NK-92 (cell line): ENCODE data around the gene NXPE4.
"Not testable (repeated sequence)": the region's sequence is repeated elsewhere in the genome, so short reads cannot be mapped to it uniquely, and the experiment has no call there.

Experiments
- DNase-seq: peaks from one replicate; lab custom pipeline; 2025; ENCODE audit not compliant: unreplicated experiment; lab: John Stamatoyannopoulos, UW

NXPE4 gene

DNA sequence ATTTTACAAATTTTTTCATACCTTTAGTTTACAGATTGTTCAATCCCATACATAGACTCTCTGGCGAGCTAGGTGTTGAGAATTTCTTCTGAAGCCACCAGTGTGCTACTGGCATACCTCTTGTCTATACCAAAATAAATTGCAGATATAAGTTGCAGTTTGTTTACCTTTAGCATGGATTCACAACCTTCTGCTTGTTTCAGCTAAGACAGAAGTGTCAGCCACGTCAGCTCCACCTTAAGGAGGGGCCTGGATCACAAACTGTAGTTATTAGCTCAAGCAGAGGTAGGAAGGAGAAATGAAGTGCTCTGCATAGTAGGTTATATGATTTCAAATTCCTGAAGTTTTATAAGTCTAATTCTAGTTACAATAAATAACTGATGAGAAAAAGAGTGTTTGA is at the start of gene NXPE4:
Gene NXPE4, minus strand, starts transcription at position 216 of the 400 bp plus-strand sequence. CDS start 1,027 bp downstream, outside the sequence.
- DNase-seq, result no peak

DNA sequence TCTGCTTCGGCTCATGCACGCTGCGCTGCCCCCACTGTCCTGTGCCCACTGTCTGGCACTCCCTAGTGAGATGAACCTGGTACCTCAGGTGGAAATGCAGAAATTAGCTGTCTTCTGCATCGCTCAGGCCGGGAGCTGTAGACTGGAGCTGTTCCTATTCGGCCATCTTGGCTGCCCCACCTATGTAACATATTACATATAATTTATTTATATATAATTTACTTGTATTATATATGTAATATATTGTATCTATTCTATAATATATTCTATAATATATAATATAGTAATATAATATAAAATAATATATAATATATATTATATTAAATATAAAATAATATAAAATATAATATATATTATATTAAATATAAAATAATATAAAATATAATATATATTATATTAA is 43.9 kb upstream of the NXPE4 start:
- not testable (repeated sequence) for DNase-seq

DNA sequence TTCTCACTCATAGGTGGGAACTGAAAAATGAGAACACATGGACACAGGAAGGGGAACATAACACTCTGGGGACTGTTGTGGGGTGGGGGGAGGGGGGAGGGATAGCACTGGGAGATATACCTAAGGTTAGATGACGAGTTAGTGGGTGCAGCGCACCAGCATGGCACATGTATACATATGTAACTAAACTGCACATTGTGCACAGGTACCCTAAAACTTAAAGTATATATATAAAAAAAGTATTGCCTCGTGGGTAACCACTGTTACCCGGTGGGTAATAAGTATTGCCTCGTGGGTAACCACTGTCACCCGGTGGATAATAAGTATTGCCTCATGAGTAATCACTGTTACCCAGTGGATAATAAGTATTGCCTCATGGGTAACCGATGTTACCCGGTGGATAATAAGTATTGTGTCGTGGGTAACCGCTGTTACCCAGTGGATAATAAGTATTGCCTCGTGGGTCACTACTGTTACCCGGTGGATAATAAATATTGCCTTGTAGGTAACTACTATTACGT is 35.9 kb upstream of the NXPE4 start:
- not testable (repeated sequence) for DNase-seq

DNA sequence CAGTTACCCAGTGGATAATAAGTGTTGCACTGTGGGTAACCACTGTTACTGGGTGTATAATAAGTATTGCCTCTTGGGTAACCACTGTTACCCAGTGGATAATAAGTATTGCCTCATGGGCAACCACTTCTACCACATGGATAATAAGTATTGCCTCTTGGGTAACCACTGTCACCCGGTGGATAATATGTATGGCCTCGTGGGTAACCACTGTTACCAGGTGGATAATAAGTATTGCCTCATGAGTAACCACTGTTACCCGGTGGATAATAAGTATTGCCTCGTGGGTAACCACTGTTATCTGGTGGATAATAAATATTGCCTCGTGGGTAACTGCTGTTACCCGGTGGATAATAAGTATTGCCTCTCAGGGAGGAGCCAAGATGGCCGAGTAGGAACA is 29.7 kb upstream of the NXPE4 start:
- no peak for DNase-seq

DNA sequence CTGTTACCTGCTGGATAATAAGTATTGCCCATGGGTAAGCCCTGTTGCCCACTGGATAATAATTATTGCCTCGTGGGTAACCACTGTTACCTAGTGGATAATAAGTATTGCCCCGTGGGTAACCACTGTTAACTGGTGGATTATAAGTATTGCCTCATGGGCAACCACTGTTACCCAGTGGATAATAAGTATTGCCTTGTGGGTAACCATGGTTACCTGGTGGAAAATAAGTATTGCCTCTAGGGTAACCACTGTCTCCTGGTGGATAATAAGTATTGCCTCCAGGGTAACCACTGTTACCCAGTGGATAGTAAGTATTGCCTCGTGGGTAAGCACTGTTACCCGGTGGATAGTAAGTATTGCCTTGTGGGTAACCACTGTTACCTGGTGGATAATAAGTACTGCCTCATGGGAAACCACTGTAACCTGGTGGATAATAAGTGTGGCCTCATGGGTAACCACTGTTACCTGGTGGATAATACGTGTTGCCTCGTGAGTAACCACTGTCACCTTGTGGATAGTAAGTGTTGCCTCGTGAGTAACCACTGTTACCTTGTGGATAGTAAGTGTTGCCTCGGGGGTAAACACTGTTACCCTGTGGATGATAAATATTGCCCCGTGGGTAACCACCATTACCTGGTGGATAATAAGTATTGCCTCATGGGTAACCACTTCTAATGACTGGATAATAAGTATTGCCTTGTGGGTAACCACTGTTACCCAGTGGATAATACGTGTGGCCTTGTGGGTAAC is 29.0 kb upstream of the NXPE4 start:
- DNase-seq, result no peak

DNA sequence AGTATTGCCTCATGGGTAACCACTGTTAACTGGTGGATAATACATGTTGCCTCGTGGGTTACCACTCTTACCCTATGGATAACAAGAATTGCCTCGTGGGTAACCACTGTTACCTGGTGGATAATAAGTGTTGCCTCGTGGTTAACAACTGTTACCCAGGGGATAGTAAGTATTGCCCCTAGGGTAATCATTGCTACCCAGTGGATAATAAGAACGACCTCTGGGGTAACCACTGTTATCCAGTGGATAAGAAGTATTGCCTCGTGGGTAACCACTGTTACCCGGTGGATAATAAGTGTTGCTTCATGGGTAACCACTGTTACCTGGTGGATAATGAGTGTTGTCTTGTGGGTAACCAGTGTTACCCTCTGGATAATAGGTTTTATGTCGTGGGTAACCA is 28.1 kb upstream of the NXPE4 start:
- no peak for DNase-seq

DNA sequence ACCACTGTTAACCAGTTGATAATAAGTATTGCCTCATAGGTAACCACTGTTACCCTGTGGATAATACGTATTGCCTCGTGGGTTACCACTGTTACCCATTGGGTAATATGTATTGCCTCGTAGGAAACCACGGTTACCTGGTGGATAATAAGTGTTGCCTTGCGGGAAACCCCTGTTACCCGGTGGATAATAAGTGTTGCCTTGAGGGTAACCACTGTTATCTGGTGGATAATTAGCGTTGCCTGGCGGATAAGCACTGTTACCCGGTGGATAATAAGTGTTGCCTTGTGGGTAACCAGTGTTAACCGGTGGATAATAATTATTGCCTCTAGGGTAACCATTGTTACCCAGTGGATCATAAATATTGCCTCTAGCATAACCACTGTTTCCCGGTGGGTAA is 27.3 kb upstream of the NXPE4 start:
- no peak for DNase-seq

DNA sequence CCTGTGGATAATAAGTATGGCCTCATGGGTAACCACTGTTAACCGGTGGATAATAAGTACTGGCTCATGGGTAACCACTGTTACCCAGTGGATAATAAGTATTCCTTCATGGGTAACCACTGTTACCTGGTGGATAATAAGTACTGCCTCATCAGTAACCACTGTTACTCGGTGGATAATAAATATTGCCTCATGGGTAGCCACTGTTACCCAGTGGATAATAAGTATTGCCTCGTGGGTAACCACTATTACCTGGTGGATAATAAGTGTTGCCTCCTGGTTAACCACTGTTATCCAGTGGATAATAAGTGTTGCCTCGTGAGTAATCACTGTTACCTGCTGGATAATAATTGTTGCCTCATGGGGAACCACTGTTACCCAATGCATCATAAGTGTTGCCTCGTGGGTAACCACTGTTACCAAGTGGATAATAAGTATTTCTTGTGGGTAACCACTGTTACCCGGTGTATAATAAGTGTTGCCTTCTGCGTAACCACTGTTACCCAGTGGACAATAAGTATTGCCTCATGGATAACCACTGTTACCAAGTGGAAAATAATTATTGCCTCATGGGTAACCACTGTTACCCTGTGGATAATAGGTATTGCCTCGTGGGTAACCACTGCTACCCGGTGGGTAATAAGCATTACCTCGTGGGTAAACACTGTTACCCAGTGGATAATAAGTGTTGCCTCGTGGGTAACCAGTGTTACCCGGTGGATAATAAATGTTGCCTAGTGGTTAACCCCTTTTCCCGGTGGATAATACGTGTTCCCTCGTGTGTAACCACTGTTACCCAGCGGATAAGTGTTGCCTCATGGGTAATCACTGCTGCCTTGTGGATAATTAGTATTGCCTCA is 26.6 kb upstream of the NXPE4 start:
- DNase-seq, result no peak

DNA sequence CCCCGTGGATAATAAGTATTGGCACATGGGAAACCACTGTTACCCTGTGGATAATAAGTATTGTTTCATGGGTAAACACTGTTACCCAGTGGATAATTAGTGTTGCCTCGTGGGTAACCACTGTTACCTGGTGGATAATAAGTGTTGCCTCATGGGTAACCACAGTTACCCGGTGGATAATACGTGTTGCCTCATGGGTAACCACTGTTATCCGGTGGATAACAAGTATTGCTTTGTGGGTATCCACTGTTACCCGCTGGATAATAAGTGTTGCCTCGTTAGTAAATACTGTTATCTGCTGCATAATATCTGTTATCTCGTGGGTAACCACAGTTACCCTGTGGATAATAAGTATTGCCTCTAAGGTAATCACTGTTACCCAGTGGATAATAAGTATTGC is 25.5 kb upstream of the NXPE4 start:
- no peak for DNase-seq

DNA sequence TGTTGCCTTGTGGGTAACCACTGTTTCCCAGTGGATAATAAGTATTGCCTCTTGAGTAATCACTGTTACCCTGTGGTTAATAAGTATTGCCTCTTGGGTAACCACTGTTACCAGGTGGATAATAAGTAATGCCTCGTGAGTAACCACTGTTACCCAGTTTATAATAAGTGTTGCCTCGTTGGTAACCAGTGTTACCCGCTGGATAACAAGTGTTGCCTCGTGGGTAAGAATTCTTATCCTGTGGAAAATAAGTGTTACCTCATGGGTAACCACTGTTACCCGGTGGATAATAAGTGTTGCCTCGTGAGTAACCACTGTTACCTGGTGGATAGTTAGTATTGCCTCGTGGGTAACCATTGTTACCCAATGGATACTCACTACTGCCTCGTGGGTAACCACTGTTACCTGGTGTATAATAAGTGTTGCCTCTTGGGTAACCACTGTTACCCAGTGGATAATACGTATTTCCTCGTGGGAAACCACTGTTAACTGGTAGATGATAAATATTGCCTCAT is 24.1 kb upstream of the NXPE4 start:
- no peak for DNase-seq

DNA sequence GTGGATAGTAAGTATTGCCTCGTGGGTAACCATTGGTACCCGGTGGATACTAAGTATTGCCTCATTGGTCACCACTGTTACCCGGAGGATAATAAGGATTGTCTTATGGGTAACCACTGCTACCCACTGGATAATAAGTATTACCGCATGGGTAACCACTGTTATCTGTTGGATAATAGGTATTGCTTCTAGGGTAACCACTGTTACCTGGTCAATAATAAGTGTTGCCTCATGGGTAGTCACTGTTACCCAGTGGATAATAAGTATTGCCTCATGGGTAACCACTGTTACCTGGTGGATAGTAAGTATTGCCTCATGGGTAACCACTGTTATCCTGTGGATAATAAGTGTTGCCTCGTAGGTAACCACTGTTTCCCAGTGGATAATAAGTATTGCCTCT is 22.6 kb upstream of the NXPE4 start:
- no peak for DNase-seq

DNA sequence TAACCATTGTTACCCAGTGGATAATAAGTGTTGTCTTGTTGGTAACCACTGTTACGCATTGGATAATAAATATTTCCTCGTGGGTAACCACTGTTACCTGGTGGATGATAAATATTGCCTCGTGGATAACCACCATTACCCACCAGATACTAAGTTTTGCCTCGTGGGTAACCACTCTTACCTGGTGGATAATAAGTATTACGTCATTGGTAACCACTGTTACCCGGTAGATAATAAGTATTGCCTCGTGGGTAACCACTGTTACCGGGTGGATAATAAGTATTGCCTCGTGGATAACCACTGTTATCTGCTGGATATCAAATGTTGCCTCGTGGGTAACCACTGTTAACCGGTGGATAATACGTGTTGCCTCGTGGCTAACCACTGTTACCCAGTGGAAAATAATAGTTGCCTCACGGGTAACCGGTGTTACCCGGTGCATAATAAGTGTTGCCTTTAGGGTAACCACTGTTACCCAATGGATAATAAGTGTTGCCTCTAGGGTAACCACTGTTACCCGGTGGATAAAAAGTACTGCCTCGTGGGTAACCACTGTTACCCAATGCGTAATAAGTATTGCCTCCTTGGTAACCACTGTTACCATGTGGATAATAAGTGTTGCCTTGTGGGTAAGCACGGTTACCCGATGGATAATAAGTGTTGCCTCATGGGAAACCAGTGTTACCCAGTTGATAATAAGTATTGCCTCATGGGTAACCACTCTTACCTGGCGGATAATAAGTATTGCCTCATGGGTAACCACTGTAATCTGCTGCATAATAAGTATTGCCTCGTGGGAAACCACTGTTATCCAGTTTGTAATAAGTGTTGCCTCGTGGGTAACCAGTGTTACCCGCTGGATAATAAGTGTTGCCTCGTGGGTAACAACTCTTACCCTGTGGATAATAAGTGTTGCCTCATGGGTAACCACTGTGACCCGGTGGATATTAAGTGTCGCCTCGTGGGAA is 21.9 kb upstream of the NXPE4 start:
- DNase-seq, result no peak

DNA sequence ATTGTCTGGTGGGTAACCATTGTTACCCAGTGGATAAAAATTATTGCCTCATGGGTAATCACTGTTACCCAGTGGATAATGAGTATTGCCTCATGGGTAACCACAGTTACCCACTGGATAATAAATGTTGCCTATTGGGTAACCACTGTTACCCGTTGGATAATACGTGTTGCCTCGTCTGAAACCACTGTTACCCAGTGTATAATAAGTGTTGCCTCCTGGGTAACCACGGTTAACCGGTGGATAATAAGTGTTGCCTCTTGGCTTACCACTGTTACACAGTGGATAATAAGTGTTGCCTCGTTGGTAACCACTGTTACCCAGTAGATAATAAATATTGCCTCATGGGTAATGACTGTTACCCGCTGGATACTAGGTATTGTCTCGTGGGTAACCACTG is 20.9 kb upstream of the NXPE4 start:
- no peak for DNase-seq

DNA sequence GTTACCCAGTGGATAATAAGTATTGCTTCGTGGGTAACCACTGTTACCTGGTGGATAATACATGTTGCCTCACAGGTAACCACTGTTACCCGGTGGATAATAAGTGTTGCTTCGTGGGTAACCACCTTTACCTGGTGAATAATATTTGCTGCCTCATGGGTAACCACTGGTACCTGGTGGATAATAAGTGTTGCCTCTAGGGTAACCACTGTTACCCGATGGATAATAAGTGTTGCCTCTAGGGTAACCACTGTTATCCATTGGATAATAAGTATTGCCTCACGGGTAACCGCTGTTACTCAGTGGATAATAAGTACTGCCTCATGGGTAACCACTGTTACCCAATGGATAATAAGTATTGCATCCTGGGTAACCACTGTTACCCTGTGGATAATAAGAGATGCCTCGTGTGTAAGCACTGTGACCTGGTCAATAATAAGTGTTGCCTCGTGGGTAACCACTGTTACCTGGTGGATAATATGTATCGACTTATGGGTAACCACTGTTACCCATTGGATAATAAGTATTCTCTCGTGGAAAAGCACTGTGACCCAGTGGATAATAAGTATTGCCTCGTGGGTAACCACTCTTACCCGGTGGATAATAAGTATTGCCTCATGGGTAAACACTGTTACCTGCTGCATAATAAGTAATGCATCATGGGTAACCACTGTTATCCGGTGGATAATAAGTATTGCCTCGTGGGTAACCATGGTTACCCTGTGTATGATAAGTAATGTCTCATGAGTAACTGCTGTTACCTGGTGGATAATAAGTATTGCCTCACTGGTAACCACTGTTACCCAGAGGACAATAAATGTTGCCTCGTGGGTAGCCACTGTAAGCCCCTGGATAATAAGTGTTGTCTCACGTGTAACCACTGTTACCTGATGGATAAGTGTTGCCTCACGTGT is 20.1 kb upstream of the NXPE4 start:
- no peak for DNase-seq

DNA sequence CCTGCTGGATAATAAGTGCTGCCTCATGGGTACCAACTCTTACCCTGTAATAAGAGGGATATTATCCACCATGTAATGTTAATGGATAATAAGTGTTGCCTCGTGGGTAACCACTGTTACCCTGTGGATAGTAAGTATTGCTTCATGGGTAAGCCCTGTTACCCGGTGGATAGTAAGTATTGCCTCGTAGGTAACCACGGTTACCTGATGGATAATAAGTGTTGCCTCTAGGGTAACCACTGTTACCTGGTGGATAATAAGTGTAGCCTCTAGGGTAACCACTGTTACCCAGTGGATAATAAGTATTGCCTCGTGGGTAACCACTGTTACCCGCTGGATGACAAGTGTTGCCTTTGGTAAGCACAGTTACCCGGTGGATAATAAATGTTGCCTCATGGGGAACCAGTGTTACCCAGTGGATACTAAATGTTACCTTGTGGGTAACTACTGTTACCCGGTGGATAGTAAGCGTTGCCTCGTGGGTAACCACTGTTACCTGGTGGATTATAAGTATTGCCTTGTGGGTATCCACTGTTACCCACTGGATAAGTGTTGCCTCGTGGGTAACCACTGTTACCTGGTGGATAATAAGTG is 18.6 kb upstream of the NXPE4 start:
- no peak for DNase-seq

DNA sequence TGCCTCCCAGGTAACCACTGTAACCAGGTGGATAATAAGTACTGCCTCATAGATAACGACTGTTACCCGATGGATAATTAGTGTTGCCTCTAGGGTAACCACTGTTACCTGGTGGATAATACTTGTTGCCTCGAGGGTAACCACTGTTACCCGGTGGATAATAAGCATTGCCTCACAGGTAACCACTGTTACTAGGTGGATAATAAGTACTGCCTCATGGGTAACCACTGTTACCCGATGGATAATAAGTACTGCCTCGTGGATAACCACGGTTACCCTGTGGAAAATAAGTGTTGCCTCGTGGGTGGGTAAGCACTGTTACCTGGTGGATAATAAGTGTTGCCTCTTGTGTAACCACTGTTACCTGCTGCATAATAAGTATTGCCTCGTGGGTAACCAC is 17.5 kb upstream of the NXPE4 start:
- not testable (repeated sequence) for DNase-seq

DNA sequence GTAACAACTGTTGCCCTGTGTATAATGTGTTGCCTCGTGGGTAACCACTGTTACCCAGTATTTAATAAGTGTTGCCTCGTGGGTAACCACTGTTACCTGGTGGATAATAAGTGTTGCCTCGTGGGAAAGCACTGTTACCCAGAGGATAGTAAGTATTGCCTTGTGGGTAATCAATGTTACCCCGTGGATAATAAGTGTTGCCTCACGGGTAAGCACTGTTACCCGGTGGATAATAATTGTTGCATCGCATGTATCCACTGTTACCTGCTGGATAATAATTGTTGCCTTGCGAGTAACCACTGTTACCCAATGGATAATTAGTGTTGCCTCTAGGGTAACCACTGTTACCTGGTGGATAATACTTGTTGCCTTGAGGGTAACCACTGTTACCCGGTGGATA is 17.1 kb upstream of the NXPE4 start:
- no peak for DNase-seq

DNA sequence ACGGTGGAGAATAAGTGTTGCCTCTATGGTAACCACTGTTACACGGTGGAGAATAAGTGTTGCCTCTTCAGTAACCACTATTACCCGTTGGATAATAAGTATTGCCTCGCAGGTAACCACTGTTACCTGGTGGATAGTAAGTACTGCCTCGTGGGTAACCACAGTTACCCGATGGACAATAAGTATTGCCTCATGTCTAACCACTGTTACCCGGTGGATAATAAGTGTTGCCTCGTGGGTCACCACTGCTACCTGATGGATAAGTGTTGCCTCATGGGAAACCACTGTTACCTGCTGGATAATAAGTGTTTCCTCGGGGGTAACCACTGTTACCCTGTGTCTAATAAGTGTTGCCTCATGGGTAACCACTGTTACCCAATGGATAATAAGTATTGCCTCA is 16.6 kb upstream of the NXPE4 start:
- not testable (repeated sequence) for DNase-seq
